Trophoblast cell (in vitro differentiated cells and primary cell): ENCODE results near the gene SCAMP2.

Experiments
- DNase-seq, 2 donors: peaks; one replicate each; pipeline ENCODE4 v3.0.0-alpha.2; 2016
- H2AFZ ChIP-seq: 2 replicates; pipeline ENCODE4 v1.6.1; 2013; ENCODE audit warnings: low read length, moderate library complexity, mild to moderate bottlenecking; ENCODE audit not compliant: insufficient read depth, poor library complexity
- H2AK5ac ChIP-seq: 2 replicates; pipeline ENCODE4 v1.6.1; 2013; ENCODE audit warnings: mild to moderate bottlenecking, low read length
- H2BK120ac ChIP-seq: 2 replicates; pipeline ENCODE4 v1.6.1; 2013; ENCODE audit warnings: low read length, mild to moderate bottlenecking, moderate library complexity; ENCODE audit not compliant: insufficient read depth, poor library complexity
- H2BK12ac ChIP-seq: 2 replicates; pipeline ENCODE4 v1.6.1; 2013; ENCODE audit warnings: mild to moderate bottlenecking, low read length, moderate library complexity
- H2BK5ac ChIP-seq: 2 replicates; pipeline ENCODE4 v1.6.1; 2013; ENCODE audit warnings: low read length, low read depth, moderate library complexity, mild to moderate bottlenecking; ENCODE audit not compliant: poor library complexity
- H3K14ac ChIP-seq: 2 replicates; pipeline ENCODE4 v1.6.1; 2013; ENCODE audit warnings: mild to moderate bottlenecking, low read length
- H3K18ac ChIP-seq: 2 replicates; pipeline ENCODE4 v1.6.1; 2013; ENCODE audit warnings: mild to moderate bottlenecking, low read length
- H3K23ac ChIP-seq: 2 replicates; pipeline ENCODE4 v1.6.1; 2013; ENCODE audit warnings: low read length
- H3K27ac ChIP-seq: 2 replicates; pipeline ENCODE4 v1.5.1; 2013; ENCODE audit warnings: low read depth, mild to moderate bottlenecking, inconsistent platforms, low read length, moderate library complexity
- H3K27me3 ChIP-seq: 2 replicates; pipeline ENCODE4 v1.6.1; 2013; ENCODE audit warnings: inconsistent platforms, mild to moderate bottlenecking, low read length, moderate library complexity; ENCODE audit not compliant: insufficient read depth
- H3K36me3 ChIP-seq, 2 experiments: 1 replicate in 1 of 2; 2 replicates in 1 of 2; pipeline ENCODE4 v1.6.1; 2013; ENCODE audit warnings: low read length in 2 of 2, mild to moderate bottlenecking in 2 of 2, moderate library complexity in 1 of 2; ENCODE audit not compliant: insufficient read depth in 2 of 2, control insufficient read depth in 1 of 2
- H3K4ac ChIP-seq: 2 replicates; pipeline ENCODE4 v1.6.1; 2013; ENCODE audit warnings: low read depth, mild to moderate bottlenecking, low read length, moderate library complexity
- H3K4me1 ChIP-seq, 2 experiments: 1 replicate in 1 of 2; 2 replicates in 1 of 2; pipeline ENCODE4 v1.6.1; 2013; ENCODE audit warnings: low read length in 2 of 2, mild to moderate bottlenecking in 2 of 2, moderate library complexity in 1 of 2; ENCODE audit not compliant: insufficient read depth in 2 of 2, control insufficient read depth in 1 of 2
- H3K4me2 ChIP-seq: 2 replicates; pipeline ENCODE4 v1.6.1; 2013; ENCODE audit warnings: inconsistent platforms, mild to moderate bottlenecking, low read length, moderate library complexity
- H3K4me3 ChIP-seq: 2 replicates; pipeline ENCODE4 v1.5.1; 2013; ENCODE audit warnings: mild to moderate bottlenecking, low read depth, low read length, inconsistent platforms
- H3K79me1 ChIP-seq: one replicate; pipeline ENCODE4 v1.6.1; 2013; ENCODE audit warnings: low read length
- H3K79me2 ChIP-seq: 2 replicates; pipeline ENCODE4 v1.6.1; 2013; ENCODE audit warnings: low read length, mild to moderate bottlenecking; ENCODE audit not compliant: control insufficient read depth, insufficient read depth, poor library complexity
- H3K9ac ChIP-seq: 2 replicates; pipeline ENCODE4 v1.6.1; 2013; ENCODE audit warnings: mild to moderate bottlenecking, low read length
- H3K9me3 ChIP-seq: 2 replicates; pipeline ENCODE4 v1.6.1; 2013; ENCODE audit warnings: low read depth, mild to moderate bottlenecking, control low read depth, inconsistent platforms, low read length; ENCODE audit not compliant: insufficient read depth
- H4K12ac ChIP-seq: 2 replicates; pipeline ENCODE4 v1.6.1; 2013; ENCODE audit warnings: low read depth, mild to moderate bottlenecking, low read length, moderate library complexity
- H4K8ac ChIP-seq: 2 replicates; pipeline ENCODE4 v1.6.1; 2013; ENCODE audit warnings: low read depth, mild to moderate bottlenecking, low read length, moderate library complexity
- H4K91ac ChIP-seq: one replicate; pipeline ENCODE4 v1.6.1; 2013; ENCODE audit warnings: low read depth, mild to moderate bottlenecking, low read length, moderate library complexity
- WGBS: extraction: QIAGEN DNeasy Blood & Tissue Kit; methylation state at CpG from one replicate; pipeline ENCODE4 v1.1.7; 2013; ENCODE audit warnings: missing lambda C conversion rate; ENCODE audit not compliant: insufficient read length, insufficient coverage; ENCODE audit errors: extremely low coverage; 5-methylcytosine and 5-hydroxymethylcytosine counted together

Gene SCAMP2

GRCh38 chr15:74820056-74820455 is 53.1 kb downstream of the SCAMP2 start:
- Histone ChIP-seq H2BK12ac (no peak overlapping the region), H3K4me2 (no peak overlapping the region), H3K79me2 (no peaks in the 10 kb centered on the region), H3K9me3 (peaks cover 4% of the 10 kb centered on the region), H2AFZ (no peak overlapping the region), H3K36me3 (no peaks in the 10 kb centered on the region), H3K14ac (no peak overlapping the region), H4K91ac (no peak overlapping the region), H2BK120ac (no peak overlapping the region), H3K79me1 (no peaks in the 10 kb centered on the region), H3K27me3 (no peaks in the 10 kb centered on the region), H3K4me3 (no peak overlapping the region), H2BK5ac (no peak overlapping the region), H4K8ac (no peak overlapping the region), H3K9ac (no peak overlapping the region), H3K27ac (no peak overlapping the region), H3K23ac (no peak overlapping the region), H3K18ac (no peak overlapping the region), H3K4me1 (peaks cover 6 to 9% of the 10 kb centered on the region in 2 experiments), H3K4ac (no peak overlapping the region), H4K12ac (no peak overlapping the region), H2AK5ac (no peak overlapping the region)
- no CpG with 5 or more reads among the region's 5 CpGs for WGBS
- DNase-seq, result no peak

- H2BK5ac ChIP-seq, result no peak overlapping the region
- H3K79me1 ChIP-seq, result no peaks in the 10 kb centered on the region
- H3K18ac ChIP-seq, result no peak overlapping the region
- WGBS, result no CpG with 5 or more reads among the region's 9 CpGs
- no peak overlapping the region for H2AK5ac ChIP-seq
- no peak overlapping the region for H4K12ac ChIP-seq
- H3K9me3 ChIP-seq, result peaks cover 2% of the 10 kb centered on the region
- no peak overlapping the region for H3K4ac ChIP-seq
- peaks cover 6 to 9% of the 10 kb centered on the region in 2 experiments for H3K4me1 ChIP-seq
- H3K27me3 ChIP-seq, result no peaks in the 10 kb centered on the region
- peak; percentile 92 to 95 for DNase-seq
- no peak overlapping the region for H3K23ac ChIP-seq
- peak overlapping the region; percentile 0 for H3K4me2 ChIP-seq
- no peak overlapping the region for H2BK120ac ChIP-seq
- no peak overlapping the region for H3K27ac ChIP-seq
- H3K4me3 ChIP-seq, result no peak overlapping the region
- no peaks in the 10 kb centered on the region for H3K36me3 ChIP-seq
- no peak overlapping the region for H2AFZ ChIP-seq
- H3K14ac ChIP-seq, result no peak overlapping the region
- H2BK12ac ChIP-seq, result no peak overlapping the region
- H4K91ac ChIP-seq, result no peak overlapping the region
- no peaks in the 10 kb centered on the region for H3K79me2 ChIP-seq
- no peak overlapping the region for H4K8ac ChIP-seq
- H3K9ac ChIP-seq, result no peak overlapping the region
Observed at GRCh38 chr15:74817370-74817737, 55.8 kb downstream of the SCAMP2 start.

GRCh38 chr15:74816624-74817369 is 56.4 kb downstream of the SCAMP2 start:
- no peak overlapping the region for H3K14ac ChIP-seq
- H3K27ac ChIP-seq, result no peak overlapping the region
- no peaks in the 10 kb centered on the region for H3K79me2 ChIP-seq
- no peaks in the 10 kb centered on the region for H3K36me3 ChIP-seq
- H4K91ac ChIP-seq, result no peak overlapping the region
- no peak overlapping the region for H3K23ac ChIP-seq
- peak overlapping the region; percentile 0 for H3K4me2 ChIP-seq
- no peak overlapping the region for H2AFZ ChIP-seq
- no peaks in the 10 kb centered on the region for H3K27me3 ChIP-seq
- H3K18ac ChIP-seq, result no peak overlapping the region
- no peak overlapping the region for H2BK12ac ChIP-seq
- no peaks in the 10 kb centered on the region for H3K79me1 ChIP-seq
- H4K8ac ChIP-seq, result no peak overlapping the region
- H3K4me1 ChIP-seq, result peaks cover 6 to 9% of the 10 kb centered on the region in 2 experiments
- no peak overlapping the region for H2BK120ac ChIP-seq
- peaks cover 2% of the 10 kb centered on the region for H3K9me3 ChIP-seq
- no peak overlapping the region for H3K4me3 ChIP-seq
- H2AK5ac ChIP-seq, result no peak overlapping the region
- no peak overlapping the region for H3K9ac ChIP-seq
- no peak overlapping the region for H2BK5ac ChIP-seq
- H3K4ac ChIP-seq, result no peak overlapping the region
- no peak overlapping the region for H4K12ac ChIP-seq
- WGBS, result no CpG with 5 or more reads among the region's 19 CpGs
- DNase-seq, result peak; percentile 61 to 68

- Histone ChIP-seq H2AK5ac (no peak overlapping the region), H3K79me1 (no peaks in the 10 kb centered on the region), H3K14ac (no peak overlapping the region), H3K27me3 (no peaks in the 10 kb centered on the region), H2AFZ (no peak overlapping the region), H3K79me2 (no peaks in the 10 kb centered on the region), H3K4me3 (no peak overlapping the region), H4K12ac (no peak overlapping the region), H3K9ac (no peak overlapping the region), H3K9me3 (peaks cover 2% of the 10 kb centered on the region), H3K4me1 (peaks cover 6 to 9% of the 10 kb centered on the region in 2 experiments), H4K91ac (no peak overlapping the region), H3K36me3 (no peaks in the 10 kb centered on the region), H3K27ac (no peak overlapping the region), H2BK5ac (no peak overlapping the region), H2BK120ac (no peak overlapping the region), H3K4ac (no peak overlapping the region), H3K18ac (no peak overlapping the region), H4K8ac (no peak overlapping the region), H3K23ac (no peak overlapping the region), H3K4me2 (no peak overlapping the region), H2BK12ac (no peak overlapping the region)
- WGBS, result no CpG with 5 or more reads among the region's 15 CpGs
- no peak for DNase-seq
Observed at GRCh38 chr15:74815961-74816360, 57.2 kb downstream of the SCAMP2 start.
